ENCODE results near the gene DNAJB1. TPM values are rescaled to one million over a fixed set of nuclear protein-coding genes. Genes with fewer than 3 reads are reported as not detected.
A peak's percentile ranks its signal among the peaks of the same experiment; 100 is the strongest.

The DNAJB1 gene
- total and polyA plus RNA-seq, 10 of the 15 experiments (the other 5 are each of a cell fraction or from before 2014, with no cell fraction given) = 4.8 to 65.8 (median 34.9) TPM

- peak; percentile 57; the same call in 1 of the 2 replicates for TF ChIP-seq PKNOX1 (IDR thresholded peaks at IDR 0.05)
- TF ChIP-seq SMARCA5 (IDR thresholded peaks at IDR 0.05) = peak; percentile 90
- no peak for TF ChIP-seq SUZ12 (IDR thresholded peaks at IDR 0.05; ENCODE audit: unreplicated experiment)
- TF ChIP-seq TCF12 (IDR thresholded peaks at IDR 0.05; ENCODE audit: low read depth, low read length) = 0 out of 2 replicates have a peak, but pooled peaks have one; percentile 48
Observed at GRCh38 chr19:14556662-14557188, 38.5 kb upstream of the DNAJB1 start (continued).

DNA sequence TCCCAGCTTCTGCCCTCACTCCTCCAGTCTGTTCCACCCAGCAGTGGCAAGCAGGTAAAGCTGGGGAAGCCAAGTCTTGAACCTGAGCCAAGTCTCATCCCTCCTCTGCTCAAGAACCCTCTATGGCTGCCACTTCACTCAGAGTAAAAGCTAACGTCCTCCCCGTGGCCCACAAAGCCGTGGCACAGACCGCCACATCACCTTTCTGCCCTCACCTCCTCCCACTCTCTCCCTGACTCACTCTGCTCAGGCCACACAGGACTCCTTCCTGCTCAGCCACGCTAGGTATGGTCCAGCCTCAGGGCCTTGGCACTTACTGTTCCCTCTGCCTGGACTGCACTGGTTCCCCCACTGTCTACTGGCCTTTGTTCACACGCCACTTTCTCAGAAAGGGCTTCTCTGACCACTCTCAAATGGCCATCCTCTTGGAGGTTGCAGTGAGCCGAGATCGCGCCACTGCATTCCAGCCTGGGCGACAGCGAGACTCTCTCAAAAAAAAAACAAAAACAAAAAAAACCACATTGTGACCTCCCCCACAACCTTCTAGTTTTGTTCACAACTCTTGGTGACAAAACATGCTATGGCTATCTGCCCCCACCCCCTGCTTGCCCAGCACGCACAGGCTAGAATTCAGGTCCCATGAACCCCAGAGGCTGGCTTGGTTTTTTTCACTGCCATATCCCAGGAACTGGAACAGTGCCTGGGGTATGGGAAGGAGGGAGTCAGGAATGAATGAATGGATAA, 37.9 kb upstream of the DNAJB1 start:
- peaks cover 2% of the 10 kb centered on the region; the same call in 1 of the 2 replicates for H3K79me2 ChIP-seq (ENCODE audit: control insufficient read depth, insufficient read depth, low read length)
- H2AFZ ChIP-seq (ENCODE audit: control insufficient read depth, low read depth, low read length) = peak overlapping the region; percentile 46; the same call in 1 of the 2 replicates
- BruUV-seq (replicated peaks) = no TSS peak
- ChIA-PET RAD21 (ENCODE audit: unreplicated experiment) (interaction anchor here (0.6 to 1.5 kb wide), 7 partner anchors 15 to 132 kb away, joined by 3 to 11 read pairs (median 4); partner anchors contain the start of genes DNAJB1 and NDUFB7), CTCF (interaction anchor here (0.9 to 5.1 kb wide), 21 partner anchors 8 to 772 kb away, joined by 3 to 51 read pairs (median 4); partner anchors contain the start of genes ADGRE3, ASF1B, DNAJB1 and GIPC1), SMC1A (ENCODE audit: uncharacterized antibody, unreplicated experiment) (interaction anchor here (0.8 to 2.8 kb wide), 4 partner anchors 14 to 132 kb away, joined by 3 to 21 read pairs (median 4); partner anchors contain the start of gene NDUFB7), POLR2A (interaction anchor here (0.7 kb wide), 1 partner anchor 130 kb away, joined by 5 read pairs; no protein-coding TSS in a partner anchor)
- in situ Hi-C loops (cut with MboI) (no loop called here), intact Hi-C loops (cut with micrococcal nuclease; ENCODE audit: unreplicated experiment) (loop anchor here (5.0 kb wide), 1 partner anchor 331 kb away; the partner anchor contains the start of gene OR7A17)
- 0 out of 2 replicates have a peak, but pooled peaks have one; percentile 33 for TF ChIP-seq ZBTB33 (IDR thresholded peaks at IDR 0.05)
- TF ChIP-seq SP1 (IDR thresholded peaks at IDR 0.05; ENCODE audit: low read depth, low read length) = no peak
- no peak for TF ChIP-seq ZSCAN29 (IDR thresholded peaks at IDR 0.05)
- TF ChIP-seq, protein P1, sequence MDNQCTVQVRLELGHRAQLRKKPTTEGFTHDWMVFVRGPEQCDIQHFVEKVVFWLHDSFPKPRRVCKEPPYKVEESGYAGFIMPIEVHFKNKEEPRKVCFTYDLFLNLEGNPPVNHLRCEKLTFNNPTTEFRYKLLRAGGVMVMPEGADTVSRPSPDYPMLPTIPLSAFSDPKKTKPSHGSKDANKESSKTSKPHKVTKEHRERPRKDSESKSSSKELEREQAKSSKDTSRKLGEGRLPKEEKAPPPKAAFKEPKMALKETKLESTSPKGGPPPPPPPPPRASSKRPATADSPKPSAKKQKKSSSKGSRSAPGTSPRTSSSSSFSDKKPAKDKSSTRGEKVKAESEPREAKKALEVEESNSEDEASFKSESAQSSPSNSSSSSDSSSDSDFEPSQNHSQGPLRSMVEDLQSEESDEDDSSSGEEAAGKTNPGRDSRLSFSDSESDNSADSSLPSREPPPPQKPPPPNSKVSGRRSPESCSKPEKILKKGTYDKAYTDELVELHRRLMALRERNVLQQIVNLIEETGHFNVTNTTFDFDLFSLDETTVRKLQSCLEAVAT (IDR thresholded peaks at IDR 0.05) = 0 out of 2 replicates have a peak, but pooled peaks have one; percentile 38
- 29% methylated on average over 12 of the region's 12 CpGs for WGBS (ENCODE audit: insufficient coverage, insufficient replicate concordance, low lambda C conversion rate, missing lambda C conversion rate)
- H3K4me3 ChIP-seq = no peak overlapping the region
- H3K9me3 ChIP-seq (replicated peaks; ENCODE audit: control insufficient read depth, insufficient read depth, low read length) = no peaks in the 10 kb centered on the region
- DNase-seq (ENCODE audit: low read depth, low spot score) (no peak), ATAC-seq (peak; percentile 18), FAIRE-seq (no peak)
- no peaks in the 10 kb centered on the region for H4K20me1 ChIP-seq (ENCODE audit: control insufficient read depth, insufficient read depth)
- peak overlapping the region; percentile 36 for H3K4me2 ChIP-seq (ENCODE audit: control insufficient read depth, insufficient read depth)
- no peaks in the 10 kb centered on the region for H3K27me3 ChIP-seq (replicated peaks in 1 of 2; ENCODE audit: control insufficient read depth in 2 of 2, insufficient read depth in 2 of 2, low read length in 1 of 2)
- no peak overlapping the region for H3K27ac ChIP-seq (ENCODE audit: control insufficient read depth, insufficient read depth)
- H3K36me3 ChIP-seq (ENCODE audit: control insufficient read depth in 2 of 2, insufficient read depth in 2 of 2, low read length in 1 of 2) = no peaks in the 10 kb centered on the region; a peak in 1 of 4 replicates
- H3K9ac ChIP-seq (ENCODE audit: control insufficient read depth, insufficient read depth, low read length) = no peak overlapping the region
- H3K4me1 ChIP-seq (ENCODE audit: control insufficient read depth, insufficient read depth, low read length) = peaks cover 8% of the 10 kb centered on the region
